Fibroblast of lung (primary cell): Measurements from ENCODE around the gene AP2A2. TPM values are rescaled to one million over a fixed set of nuclear protein-coding genes. Genes with fewer than 3 reads are reported as not detected.

Source experiments
- DNase-seq, 2 donors: peaks; one replicate each; pipeline versions ENCODE4 v3.0.0 to v3.0.0-alpha.2; 2010; ENCODE audit warnings: low read depth in 2 of 2
- H2AFZ ChIP-seq: 2 replicates; pipeline ENCODE4 v1.5.1; 2012; ENCODE audit warnings: low read length, control low read depth, inconsistent platforms
- H3K27ac ChIP-seq: 2 replicates; pipeline ENCODE4 v1.5.1; 2011; ENCODE audit warnings: low read length, control low read depth; ENCODE audit not compliant: insufficient read depth
- H3K27me3 ChIP-seq: 2 replicates; pipeline ENCODE4 v1.5.1; 2011; ENCODE audit warnings: mild to moderate bottlenecking, low read length; ENCODE audit not compliant: control insufficient read depth, insufficient read depth
- H3K36me3 ChIP-seq: 2 replicates; pipeline ENCODE4 v1.5.1; 2011; ENCODE audit warnings: low read length; ENCODE audit not compliant: control insufficient read depth, insufficient read depth
- H3K4me1 ChIP-seq: 2 replicates; pipeline ENCODE4 v1.5.1; 2011; ENCODE audit warnings: low read length; ENCODE audit not compliant: control insufficient read depth, insufficient read depth; ENCODE audit errors: extremely low read depth
- H3K4me2 ChIP-seq: 2 replicates; pipeline ENCODE4 v1.5.1; 2011; ENCODE audit warnings: low read length, control low read depth; ENCODE audit not compliant: insufficient read depth; ENCODE audit errors: extremely low read depth
- H3K4me3 ChIP-seq, 4 experiments: fragments of 200-600 bp in 1 of 4; sonication (generic) in 1 of 4; replicated peaks in 1 of 4; 2 replicates each; pipeline ENCODE4 v1.5.1; 2011 to 2016; ENCODE audit warnings: low read length in 4 of 4, low read depth in 3 of 4, mild to moderate bottlenecking in 3 of 4, control low read depth in 2 of 4, inconsistent platforms in 1 of 4, mixed read lengths in 1 of 4; ENCODE audit not compliant: insufficient read depth in 1 of 4; ENCODE audit errors: control extremely low read depth in 1 of 4
- H3K79me2 ChIP-seq: 2 replicates; pipeline ENCODE4 v1.5.1; 2012; ENCODE audit warnings: mild to moderate bottlenecking, low read length, inconsistent platforms; ENCODE audit not compliant: control insufficient read depth, insufficient read depth
- H3K9ac ChIP-seq: 2 replicates; pipeline ENCODE4 v1.5.1; 2011; ENCODE audit warnings: mild to moderate bottlenecking, low read length, control low read depth; ENCODE audit not compliant: insufficient read depth
- H3K9me3 ChIP-seq: 2 replicates; pipeline ENCODE4 v1.5.1; 2012; ENCODE audit warnings: low read depth, low read length; ENCODE audit not compliant: control insufficient read depth, insufficient read depth
- H4K20me1 ChIP-seq: 2 replicates; pipeline ENCODE4 v1.5.1; 2011; ENCODE audit warnings: low read length; ENCODE audit not compliant: control insufficient read depth, insufficient read depth; ENCODE audit errors: extremely low read depth
- CTCF ChIP-seq, 2 donors: IDR thresholded peaks in 1 of 2; conservative IDR thresholded peaks in 1 of 2; 1 replicate in 1 of 2; 2 replicates in 1 of 2; pipeline ENCODE4 v1.5.1; 2011 to 2012; ENCODE audit warnings: low read length in 2 of 2, control low read depth in 1 of 2, inconsistent platforms in 1 of 2, low read depth in 1 of 2, mild to moderate bottlenecking in 1 of 2
- EZH2 ChIP-seq: IDR thresholded peaks from 2 replicates; pipeline ENCODE4 v1.5.1; 2012; ENCODE audit warnings: low read length, control low read depth, mild to moderate bottlenecking; ENCODE audit errors: missing control alignments
- polyA plus RNA-seq, 2 donors: library from polyadenylated mRNA; depleted of rRNA in 1 of 2; stranded (reverse) in 1 of 2; unstranded in 1 of 2; fragments of >200 nt; gene quantifications; 2 replicates each; pipeline ENCODE4 v1.2.1, GENCODE V29; 2011 to 2012; ENCODE audit warnings: missing spikeins in 1 of 2
- total RNA-seq: library from RNA; depleted of rRNA; stranded (reverse); fragments of >200 nt; gene quantifications from 2 replicates; pipeline ENCODE4 v1.2.1, GENCODE V29; 2014

The AP2A2 gene
- total and polyA plus RNA-seq, 2 donors (not counting 1 experiment from before 2014, with no cell fraction given), result 21.6 to 46.1 TPM

- Histone ChIP-seq H4K20me1 (no peaks in the 10 kb centered on the region), H3K9me3 (no peaks in the 10 kb centered on the region), H3K4me2 (no peak overlapping the region), H2AFZ (no peak overlapping the region), H3K27me3 (no peaks in the 10 kb centered on the region), H3K27ac (no peak overlapping the region), H3K79me2 (no peaks in the 10 kb centered on the region), H3K36me3 (no peaks in the 10 kb centered on the region), H3K4me1 (no peaks in the 10 kb centered on the region), H3K4me3 (no peak overlapping the region), H3K9ac (no peak overlapping the region)
- TF ChIP-seq EZH2 (no peak), CTCF (conservative IDR thresholded peaks at IDR 0.05 in 1 of 2, IDR thresholded peaks at IDR 0.05 in 1 of 2; ENCODE audit: low read depth in 1 of 2, low read length in 2 of 2) (no peak)
- DNase-seq, result no peak
Observed at GRCh38 chr11:880447-880846, 45.2 kb upstream of the AP2A2 start.

GRCh38 chr11:882596-882995, 43.1 kb upstream of the AP2A2 start:
- Histone ChIP-seq H3K4me1 (no peaks in the 10 kb centered on the region), H3K27ac (no peak overlapping the region), H3K27me3 (no peaks in the 10 kb centered on the region), H3K4me3 (no peak overlapping the region), H3K9ac (no peak overlapping the region), H3K4me2 (no peak overlapping the region), H2AFZ (no peak overlapping the region), H3K36me3 (peaks cover 3% of the 10 kb centered on the region), H3K79me2 (no peaks in the 10 kb centered on the region), H3K9me3 (no peaks in the 10 kb centered on the region), H4K20me1 (no peaks in the 10 kb centered on the region)
- TF ChIP-seq EZH2 (no peak), CTCF (conservative IDR thresholded peaks at IDR 0.05 in 1 of 2, IDR thresholded peaks at IDR 0.05 in 1 of 2; ENCODE audit: low read depth in 1 of 2, low read length in 2 of 2) (no peak)
- DNase-seq, result no peak

DNA sequence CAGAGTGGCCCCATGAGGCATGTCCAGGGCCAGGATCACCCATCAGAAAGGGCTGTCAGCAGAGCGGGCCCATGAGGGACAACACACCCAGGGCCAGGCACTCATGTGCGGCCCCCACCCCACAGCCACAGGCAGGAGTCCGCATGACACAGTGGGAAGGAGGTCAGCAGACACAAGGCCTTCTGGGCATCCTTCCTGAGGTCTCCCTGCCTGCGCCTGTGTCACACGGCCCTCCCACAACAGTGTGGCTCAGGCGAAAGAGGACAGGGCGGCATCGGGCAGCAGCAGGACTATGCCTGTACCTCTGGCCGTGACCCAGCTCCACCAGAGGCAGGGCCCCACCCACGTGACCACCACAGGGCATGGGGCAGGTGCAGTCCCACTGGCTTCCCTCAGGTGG, 42.1 kb upstream of the AP2A2 start:
- Histone ChIP-seq H3K9me3 (no peaks in the 10 kb centered on the region), H3K79me2 (no peaks in the 10 kb centered on the region), H3K27me3 (no peaks in the 10 kb centered on the region), H3K36me3 (peaks cover 3% of the 10 kb centered on the region), H3K27ac (no peak overlapping the region), H3K4me3 (no peak overlapping the region), H2AFZ (no peak overlapping the region), H3K9ac (no peak overlapping the region), H3K4me1 (no peaks in the 10 kb centered on the region), H4K20me1 (no peaks in the 10 kb centered on the region), H3K4me2 (no peak overlapping the region)
- DNase-seq, result no peak
- TF ChIP-seq EZH2 (no peak), CTCF (conservative IDR thresholded peaks at IDR 0.05 in 1 of 2, IDR thresholded peaks at IDR 0.05 in 1 of 2; ENCODE audit: low read depth in 1 of 2, low read length in 2 of 2) (no peak)
